GM19043 (cell line): ENCODE results near the gene MIAT.
"Not testable (repeated sequence)": the region's sequence is repeated elsewhere in the genome, so short reads cannot be mapped to it uniquely, and the experiment has no call there.

Source experiments
- ATAC-seq: cut with Tn5 transposase; IDR thresholded peaks from one replicate; pipeline ENCODE4 v1.9.1; 2021; ENCODE audit warnings: low read depth; ENCODE audit not compliant: unreplicated experiment

Gene MIAT

DNA sequence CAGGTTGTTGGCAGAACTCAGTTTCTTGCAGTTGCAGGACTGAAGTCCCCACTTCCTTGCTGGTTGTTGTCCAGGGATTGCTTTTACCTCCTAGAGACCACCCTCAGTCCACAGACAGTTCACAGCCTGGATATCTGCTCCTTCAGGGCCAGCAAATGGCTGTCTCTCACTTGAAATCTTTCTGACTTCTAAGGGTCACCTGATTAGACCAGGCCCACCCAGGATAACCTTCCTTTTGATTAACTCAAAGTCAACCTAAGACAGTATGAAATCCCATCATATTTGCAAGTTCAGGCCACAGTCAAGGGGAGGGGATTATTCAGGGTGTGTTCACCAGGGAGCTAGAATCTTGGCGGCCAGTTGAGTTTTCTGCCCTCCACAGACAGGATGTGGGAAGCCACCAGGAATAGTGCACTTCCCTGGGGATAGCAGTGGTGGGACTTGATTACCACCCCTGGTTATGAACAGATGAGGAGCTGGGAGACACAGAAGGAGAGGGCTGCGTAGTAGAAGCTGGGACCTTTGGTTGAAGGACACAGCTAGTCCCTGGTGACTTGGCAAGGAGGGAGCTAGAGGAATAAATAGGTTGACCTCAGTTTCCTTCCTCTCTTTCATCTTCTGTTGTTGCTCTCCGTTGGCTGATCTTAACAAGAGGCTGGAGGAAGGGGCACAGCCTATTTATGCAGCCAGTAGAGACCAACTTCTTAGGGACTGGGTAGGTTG is 33.4 kb downstream of the MIAT start:
- ATAC-seq = no peak

DNA sequence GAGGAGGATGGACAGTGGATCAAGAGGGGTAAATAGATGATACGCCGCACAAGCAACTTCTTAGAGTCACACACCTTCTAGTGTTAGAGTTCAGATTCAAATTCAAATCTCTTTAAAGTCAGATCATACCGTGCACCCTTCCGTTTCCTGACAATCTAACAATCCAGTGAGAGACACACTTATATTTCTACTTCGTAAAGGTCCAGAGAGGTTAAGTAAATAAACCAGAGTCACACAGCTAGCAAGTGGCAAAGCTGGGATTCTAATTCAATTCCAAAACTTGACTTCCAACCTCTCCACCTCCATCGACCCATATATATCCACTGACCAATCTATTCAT is 34.0 kb downstream of the MIAT start:
- no peak for ATAC-seq

DNA sequence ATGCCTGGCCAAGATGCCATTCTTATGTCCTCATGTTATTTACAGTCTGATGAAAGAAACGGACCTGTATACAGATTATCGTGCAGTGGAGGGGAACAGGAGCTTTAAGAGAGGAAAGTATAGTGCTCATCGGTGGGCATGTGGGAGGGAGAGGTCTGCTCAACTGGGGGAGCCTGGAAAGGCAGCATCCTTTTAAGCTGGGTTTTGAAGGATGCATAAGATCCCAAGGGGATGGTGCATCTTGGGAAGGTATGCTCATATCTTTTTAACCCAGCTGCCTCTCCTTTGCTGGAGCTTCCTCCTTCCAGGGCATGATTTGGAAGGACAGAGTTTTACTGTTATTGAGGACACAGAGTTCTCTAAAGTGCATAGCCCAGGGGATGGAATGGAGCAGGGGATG is 34.8 kb downstream of the MIAT start:
- ATAC-seq = no peak

DNA sequence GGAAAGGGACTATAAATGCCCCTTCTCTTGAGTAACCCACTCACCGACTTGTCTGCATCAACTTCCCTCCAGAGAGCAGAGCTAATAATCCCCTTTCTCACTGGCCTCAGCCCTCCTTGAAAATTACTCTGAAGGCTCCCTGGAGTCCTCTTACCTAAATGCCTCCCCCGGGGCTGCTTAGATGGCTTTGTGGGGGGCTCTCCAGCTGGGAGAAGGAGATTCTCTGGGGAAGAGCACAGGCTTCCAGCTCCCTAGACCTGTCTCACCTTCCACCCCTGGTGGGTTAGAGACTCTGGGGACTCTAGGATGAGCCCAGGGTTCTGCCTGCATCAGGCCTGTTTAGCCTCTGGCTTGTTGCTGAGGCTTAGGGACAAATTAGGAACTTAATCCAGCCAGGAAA is 39.8 kb downstream of the MIAT start:
- ATAC-seq = no peak

DNA sequence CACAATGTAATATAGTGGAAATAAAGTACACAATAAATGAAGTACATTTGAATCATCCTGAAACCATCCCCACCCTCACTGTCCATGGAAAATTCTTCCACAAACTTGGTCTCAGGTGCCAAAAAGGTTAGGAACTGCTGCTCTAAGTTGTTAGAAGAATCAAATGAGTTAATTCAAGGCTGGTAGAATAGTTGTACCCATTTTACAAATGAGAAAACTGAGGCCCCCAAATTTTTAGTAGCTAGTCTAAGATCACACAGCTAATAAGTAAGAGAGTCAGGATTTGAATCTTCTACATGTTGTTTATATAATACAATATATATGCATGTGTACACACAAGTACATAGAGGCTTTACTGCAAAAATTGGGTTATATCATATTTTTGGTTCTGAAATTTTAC is 43.1 kb downstream of the MIAT start:
- ATAC-seq = no peak

DNA sequence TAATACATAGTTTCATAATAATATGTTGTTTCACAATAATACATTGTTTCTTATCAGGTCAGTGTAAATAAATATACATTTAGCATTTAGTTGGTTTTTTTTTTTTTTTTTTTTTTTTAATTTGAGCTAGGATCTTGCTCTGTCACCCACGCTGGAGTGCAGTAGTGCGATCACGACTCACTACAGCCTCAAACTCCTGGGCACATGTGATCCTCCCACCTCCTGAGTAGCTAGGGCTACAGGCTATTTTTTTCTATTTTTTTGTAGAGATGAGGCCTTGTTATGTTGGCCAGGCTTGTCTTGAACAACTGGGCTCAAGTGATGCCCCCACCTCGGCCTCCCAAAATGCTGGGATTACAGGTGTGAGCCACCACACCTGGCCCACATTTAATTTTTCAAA is 43.5 kb downstream of the MIAT start:
- no peak for ATAC-seq

DNA sequence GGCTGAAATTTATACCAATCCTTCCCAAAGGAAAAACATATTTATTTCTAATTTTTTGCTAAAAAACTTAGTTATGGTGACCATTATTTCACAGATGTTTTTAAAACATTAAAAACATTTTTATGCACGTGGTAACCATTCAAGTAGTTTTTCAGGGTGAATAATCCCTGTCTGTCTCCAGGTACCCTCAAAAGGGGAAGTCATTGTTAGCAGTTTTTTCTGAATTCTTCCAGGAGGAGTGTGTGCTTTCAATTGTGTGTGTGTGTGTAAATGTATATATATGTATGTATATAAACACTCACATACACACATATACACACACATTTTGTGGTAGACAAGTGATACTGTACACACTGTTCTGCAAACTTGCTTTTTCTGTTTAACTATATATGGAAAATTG is 43.9 kb downstream of the MIAT start:
- ATAC-seq = no peak

DNA sequence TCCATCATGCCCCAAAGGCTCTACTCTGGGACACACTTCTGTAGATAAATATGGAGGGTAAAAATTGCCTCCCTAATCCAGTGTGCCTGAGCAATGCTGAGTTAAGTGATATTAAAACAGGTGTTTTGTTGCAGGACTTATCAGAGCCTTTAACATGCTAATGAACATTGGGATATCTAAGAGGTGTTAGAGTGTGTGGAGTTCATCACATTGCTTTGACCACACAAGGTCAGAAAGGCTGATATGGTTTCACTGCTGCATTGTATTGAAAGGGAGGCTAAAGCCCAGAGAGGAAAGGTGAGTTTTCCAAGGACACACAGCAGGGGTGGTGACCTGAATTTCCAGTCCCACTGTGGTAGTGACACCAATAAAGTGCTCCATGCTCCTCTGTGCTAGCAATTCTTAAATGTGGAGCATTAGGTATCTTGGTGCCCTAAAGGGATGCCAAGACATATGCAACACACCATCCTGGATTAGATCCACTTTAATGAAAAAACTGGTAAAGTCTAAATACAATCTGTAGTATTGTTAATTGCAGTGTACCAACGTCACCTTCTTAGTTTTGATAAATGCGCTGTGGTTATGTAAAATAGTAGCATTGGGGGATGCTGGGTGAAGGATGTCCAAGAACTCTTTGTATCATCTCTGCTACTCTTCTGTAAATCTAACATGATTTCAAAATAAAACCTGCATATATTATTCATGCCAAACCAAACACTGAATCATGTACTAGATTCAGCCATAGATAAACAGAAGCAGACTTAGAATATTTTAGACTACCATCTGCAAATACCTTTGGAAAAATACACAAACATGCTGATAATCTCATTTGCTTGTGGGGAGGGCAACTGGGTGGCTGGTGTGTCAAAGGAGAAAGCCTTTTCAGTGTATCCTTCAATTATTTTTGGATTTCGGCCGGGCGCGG is 45.8 kb downstream of the MIAT start:
- ATAC-seq = no peak

DNA sequence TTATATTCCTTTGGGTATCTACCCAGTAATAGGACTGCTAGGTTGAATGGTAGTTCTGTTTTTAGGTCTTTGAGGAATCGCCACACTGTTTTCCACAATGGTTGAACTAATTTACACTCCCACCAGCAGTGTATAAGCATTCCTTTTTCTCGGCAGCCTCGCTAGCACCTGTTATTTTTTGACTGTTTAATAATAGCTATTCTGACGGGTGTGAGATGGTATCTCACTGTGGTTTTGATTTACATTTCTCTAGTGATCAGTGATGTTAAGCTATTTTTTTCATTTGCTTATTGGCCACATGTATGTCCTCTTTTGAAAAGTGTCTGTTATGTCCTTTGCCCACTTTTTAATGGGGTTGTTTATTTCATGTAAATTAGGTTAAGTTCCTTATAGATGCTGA is 48.0 kb downstream of the MIAT start:
- ATAC-seq = not testable (repeated sequence)

DNA sequence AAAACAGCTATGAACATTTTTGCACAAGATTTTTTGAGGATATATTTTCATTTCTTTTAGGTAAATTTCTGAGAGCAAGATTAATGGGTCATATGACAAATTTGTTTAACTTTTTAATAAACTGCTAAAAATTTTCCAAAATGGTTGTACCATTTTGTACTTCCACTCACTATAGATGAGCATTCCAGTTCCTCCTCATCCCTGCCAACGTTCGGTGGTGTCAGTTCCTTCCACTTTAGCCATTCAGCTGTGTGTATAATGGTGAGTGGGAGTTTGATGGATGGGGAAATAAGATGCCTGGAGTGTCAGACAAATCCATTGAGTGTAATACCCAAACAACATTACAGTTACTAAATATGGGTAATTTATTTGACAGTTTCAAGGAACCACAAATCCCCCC is 49.7 kb downstream of the MIAT start:
- no peak for ATAC-seq

DNA sequence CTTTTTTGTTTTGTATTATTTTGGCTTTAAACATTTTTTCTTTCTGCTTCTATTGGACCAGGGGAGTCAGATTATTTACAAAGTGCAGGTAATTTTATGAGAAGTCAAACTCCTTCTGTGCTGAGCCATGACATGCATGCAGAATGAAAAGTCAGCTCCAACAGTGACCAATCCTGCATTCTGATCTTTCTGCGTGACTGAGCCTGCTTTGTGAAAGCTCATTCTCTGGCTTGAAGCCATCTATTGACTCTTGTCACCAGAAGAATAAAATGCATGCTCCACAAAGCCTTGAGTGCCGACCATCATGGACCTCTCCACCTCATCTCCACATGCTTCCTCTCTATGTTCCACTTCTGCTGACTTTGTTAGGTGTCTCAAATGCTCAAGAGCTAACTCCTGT is 50.2 kb downstream of the MIAT start:
- no peak for ATAC-seq

DNA sequence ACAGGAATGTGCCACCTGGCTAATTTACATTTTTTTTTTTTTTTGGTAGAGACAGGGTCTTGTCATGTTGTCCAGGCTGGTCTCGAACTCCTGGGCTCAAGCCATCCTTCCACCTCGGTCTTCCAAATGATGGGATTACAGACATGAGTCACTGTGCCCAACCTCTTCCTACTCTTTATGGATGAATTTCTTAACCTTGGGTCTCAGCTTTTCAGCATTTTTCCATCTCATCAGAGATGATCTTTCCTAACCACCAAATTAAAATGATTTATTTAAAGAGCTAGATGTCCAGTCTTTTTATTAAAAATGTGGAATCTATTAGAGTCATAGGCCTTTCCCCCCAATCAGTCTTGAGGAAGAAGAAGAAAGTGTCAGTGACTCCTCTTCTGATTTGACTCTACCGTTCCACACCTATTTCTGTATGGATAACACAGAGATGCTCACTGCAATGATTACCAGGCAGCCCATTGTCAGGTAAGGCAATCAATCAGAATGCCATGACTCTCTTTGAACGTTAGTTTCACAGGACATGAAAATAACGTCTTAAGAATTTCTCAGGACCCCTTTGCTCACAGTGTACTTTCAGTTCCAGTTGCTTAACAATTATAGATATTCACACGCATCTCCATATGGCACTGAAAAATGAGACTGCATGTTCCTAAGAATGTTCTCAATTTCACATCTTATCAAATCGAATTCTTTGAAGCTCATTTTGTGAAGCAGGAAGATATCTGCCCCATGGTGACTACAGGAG is 51.0 kb downstream of the MIAT start:
- ATAC-seq = peak; percentile 45

DNA sequence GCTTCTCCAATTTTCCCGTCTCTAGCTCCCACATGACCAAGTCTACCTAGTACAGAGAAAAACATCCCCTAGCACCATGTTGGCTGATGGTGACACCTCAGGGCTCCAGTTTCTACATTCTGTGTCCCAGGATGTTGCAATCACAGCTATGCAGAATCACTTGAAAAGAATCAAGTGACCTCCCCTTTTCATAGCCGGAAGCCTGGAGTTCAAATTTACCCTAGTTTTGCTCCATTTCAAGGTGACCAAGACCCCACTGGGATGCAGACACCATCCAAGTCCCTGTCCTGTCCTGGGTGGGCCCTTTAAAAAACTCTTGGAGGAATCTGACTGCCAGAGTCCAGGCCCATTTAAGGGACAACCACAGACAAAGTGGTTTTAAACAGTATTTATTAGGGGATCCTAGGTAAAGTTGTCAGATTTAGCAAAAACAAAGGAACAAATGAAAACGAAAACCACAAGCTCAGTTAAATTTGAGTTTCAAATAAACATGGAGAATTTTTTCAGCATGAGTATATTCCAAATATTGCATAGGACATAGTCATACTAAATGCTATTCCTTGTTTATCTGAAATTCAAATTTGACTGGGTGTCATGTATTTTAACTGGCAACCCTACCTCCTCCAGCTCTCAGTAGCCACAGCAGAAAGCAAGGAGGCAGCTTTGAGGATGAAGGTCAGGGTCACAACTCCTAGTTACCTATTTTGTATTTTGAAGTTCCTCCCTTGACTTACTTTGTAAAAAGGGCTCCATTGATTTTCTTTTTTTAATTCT is 52.4 kb downstream of the MIAT start:
- ATAC-seq = no peak

DNA sequence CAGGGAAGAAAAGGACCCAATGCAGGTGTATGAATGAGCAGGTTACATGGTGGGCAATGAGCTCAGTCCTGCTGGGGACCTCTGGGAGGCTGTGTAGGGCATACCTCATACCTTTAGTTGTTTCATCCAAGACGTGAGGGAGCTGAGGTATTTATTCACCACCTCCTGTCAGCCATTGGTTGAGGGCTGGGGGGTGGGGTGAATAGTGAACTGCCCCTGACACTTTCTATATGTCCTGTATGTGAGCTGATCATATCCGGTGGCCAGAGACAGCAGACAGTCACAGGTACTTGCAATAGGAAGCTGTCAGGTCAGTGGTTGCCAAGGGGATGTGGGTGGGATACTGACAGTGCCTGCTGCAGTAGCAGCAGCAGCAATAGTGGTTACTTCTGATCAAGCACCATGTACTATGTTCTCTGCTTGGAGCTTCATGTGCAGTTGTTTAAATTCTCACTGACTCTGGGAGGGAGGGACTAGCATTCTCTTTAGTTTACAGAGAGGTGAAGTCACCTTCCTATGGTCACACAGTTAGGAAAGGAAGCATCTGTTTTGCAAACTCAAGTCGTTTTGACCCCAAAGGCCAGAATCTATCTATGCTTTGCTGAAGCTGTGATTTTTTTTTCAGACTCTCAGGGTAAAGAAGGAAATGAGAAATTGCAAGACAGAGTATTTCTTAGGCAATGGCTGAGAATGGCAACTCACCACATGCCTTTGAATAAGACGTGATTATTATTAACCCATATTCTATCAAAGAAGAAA is 54.0 kb downstream of the MIAT start:
- no peak for ATAC-seq

DNA sequence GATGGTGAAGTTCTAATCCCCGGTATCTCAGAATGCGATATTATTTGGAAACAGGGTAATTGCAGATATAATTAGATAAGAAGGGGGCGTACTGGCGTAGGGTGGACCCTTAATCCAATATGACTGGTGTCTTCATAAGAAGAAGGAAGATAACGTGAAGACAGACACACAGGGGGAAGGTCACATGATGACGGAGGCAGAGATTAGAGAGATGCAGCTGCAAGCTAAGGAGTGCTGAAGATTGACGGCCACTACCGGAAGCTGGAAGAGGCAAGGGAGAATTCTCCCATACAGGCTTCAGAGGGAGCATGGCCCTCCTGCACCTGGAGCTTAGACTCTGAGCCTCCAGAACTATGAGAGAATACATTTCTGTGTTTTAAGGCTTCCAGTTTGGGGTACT is 54.8 kb downstream of the MIAT start:
- no peak for ATAC-seq

DNA sequence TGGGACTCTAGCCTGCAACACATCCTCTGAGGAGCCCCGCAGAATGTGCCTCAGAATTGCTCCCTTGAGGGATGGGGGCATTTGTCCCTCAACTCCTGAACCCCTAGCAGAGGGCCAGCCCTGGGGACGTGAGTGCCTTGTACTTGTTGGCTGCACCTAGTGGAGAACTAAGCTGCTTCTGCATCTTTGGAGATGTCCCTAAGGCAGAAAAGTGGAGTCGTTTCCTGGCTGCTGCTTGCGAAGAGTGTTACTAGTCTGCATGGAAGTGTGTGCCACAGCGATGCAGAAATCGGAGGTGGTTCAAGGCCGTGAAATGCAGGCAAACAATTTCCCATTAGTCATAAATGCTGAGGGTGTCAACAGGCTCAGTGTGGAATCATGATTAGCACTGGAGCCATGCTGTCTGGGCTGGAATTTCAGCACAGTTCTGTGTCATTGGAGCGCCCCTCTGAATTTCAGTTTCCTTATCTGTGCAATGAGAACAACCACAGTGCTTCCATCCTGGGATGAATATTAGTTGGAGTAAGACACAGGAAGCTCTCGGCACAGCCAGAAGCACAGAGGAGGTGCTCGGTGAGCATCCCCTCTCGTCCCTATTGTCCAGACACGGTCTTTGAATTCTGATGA is 56.5 kb downstream of the MIAT start:
- ATAC-seq = no peak

DNA sequence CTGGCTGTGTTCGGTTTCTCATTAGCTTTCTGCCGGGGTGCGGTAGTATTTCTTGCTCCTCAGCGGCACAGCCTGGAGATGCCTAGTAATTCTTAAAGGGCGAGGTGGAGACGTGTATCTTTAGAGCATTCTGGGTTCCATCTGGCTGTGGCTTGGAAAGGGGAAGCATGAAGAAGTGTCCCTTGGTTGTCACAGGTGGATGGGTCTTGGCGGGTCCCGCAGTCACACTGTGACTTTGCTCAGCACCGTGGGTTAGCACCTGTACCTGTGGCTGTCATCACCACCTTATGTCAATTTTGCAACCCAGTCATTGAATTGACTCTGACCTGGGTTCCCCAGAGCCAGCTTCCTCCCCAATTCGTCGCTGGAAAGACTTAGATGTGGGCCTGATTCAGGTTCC is 57.6 kb downstream of the MIAT start:
- ATAC-seq = no peak

DNA sequence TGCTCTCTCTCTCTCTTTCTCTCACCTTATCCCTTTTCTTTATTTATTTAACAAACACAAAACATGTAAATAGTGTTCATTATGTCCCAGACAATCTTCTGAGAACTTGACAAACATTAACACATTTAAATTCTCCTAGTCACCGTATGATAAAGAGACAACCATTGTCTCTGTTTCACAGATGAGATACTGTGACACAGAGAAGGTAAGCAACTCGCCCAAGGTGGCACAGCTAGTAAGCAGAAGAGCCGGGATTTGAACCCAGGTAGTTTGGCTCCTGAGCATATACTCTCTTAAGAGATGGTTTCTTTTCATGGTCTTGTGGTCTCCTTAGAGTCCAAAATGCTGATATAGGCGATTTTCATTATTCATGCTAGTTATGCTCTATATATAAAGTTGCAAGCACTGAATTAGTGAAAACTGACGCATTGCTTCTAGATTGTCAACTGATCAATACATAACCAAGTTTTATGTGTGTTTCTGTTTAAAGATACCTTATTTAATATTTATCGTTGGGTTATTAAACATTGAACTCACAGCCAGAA is 58.1 kb downstream of the MIAT start:
- ATAC-seq = no peak

DNA sequence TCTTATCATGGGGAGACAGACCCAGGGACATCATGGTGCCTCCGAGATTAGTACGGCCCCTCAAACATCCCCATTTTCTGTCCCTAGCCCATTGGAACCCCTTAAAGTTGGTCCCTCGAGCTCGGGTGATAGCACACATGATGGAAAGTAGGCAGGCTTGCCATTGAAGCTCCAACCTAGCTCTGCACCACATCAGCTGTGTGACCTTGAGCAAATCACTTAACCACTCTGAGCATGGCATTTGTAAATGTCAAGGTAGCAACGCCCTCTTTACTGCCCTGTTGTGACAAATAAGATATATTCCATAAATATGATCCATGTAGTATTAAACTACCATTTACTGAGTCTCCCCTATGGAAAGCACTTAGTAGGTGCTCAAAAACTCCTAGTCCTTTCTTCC is 61.1 kb downstream of the MIAT start:
- ATAC-seq = no peak
